HepG2 (cell line): ENCODE measurements around the gene TCERG1L.

Experiments
- ELF3 ChIP-seq: IDR thresholded peaks from 2 replicates; pipeline ENCODE4 v1.6.1; 2016; ENCODE audit warnings: missing genetic modification reagents, missing compliant biosample characterization
- GTF2F1 ChIP-seq: fragments of 150-350 bp; IDR thresholded peaks from 2 replicates; pipeline ENCODE4 v1.6.1; 2014; ENCODE audit warnings: low read length
- MTA3 ChIP-seq: sonication (generic); formaldehyde crosslinking; IDR thresholded peaks from 2 replicates; pipeline ENCODE4 v1.4.0; 2020; ENCODE audit warnings: missing genetic modification reagents
- POLR2A ChIP-seq, 2 experiments: IDR thresholded peaks; 2 replicates each; pipeline ENCODE4 v1.6.1; 2011; ENCODE audit warnings: low read depth in 2 of 2, low read length in 2 of 2, mild to moderate bottlenecking in 1 of 2, moderate library complexity in 1 of 2; ENCODE audit not compliant: insufficient read depth in 1 of 2
- RXRA ChIP-seq: sonication (generic); formaldehyde crosslinking; IDR thresholded peaks from 2 replicates; pipeline ENCODE4 v1.5.1; 2020; ENCODE audit warnings: missing genetic modification reagents
- ZNF766 ChIP-seq: sonication (generic); formaldehyde crosslinking; IDR thresholded peaks from 2 replicates; pipeline ENCODE4 v1.5.0; 2020; ENCODE audit warnings: missing genetic modification reagents, borderline replicate concordance
- ZNF780A ChIP-seq: sonication (generic); formaldehyde crosslinking; IDR thresholded peaks from 2 replicates; pipeline ENCODE4 v1.8.0; 2022; ENCODE audit warnings: mild to moderate bottlenecking, missing genetic modification reagents, moderate library complexity
- TF ChIP-seq, protein P1 (sequence below): IDR thresholded peaks from 2 replicates; pipeline ENCODE4 v1.6.1; 2016; ENCODE audit warnings: missing genetic modification reagents, missing compliant biosample characterization
- TF ChIP-seq, protein P2 (sequence below): IDR thresholded peaks from 2 replicates; pipeline ENCODE4 v1.6.1; 2012; ENCODE audit warnings: low read length, improper control_type of control experiment
- TF ChIP-seq, protein P3 (sequence below): sonication (generic); formaldehyde crosslinking; IDR thresholded peaks from 2 replicates; pipeline ENCODE4 v1.8.0; 2022; ENCODE audit warnings: mild to moderate bottlenecking, missing genetic modification reagents; ENCODE audit not compliant: insufficient replicate concordance
- TF ChIP-seq, protein P4 (sequence below): sonication (generic); formaldehyde crosslinking; IDR thresholded peaks from 2 replicates; pipeline ENCODE4 v1.5.0; 2020; ENCODE audit warnings: missing genetic modification reagents

DNA sequence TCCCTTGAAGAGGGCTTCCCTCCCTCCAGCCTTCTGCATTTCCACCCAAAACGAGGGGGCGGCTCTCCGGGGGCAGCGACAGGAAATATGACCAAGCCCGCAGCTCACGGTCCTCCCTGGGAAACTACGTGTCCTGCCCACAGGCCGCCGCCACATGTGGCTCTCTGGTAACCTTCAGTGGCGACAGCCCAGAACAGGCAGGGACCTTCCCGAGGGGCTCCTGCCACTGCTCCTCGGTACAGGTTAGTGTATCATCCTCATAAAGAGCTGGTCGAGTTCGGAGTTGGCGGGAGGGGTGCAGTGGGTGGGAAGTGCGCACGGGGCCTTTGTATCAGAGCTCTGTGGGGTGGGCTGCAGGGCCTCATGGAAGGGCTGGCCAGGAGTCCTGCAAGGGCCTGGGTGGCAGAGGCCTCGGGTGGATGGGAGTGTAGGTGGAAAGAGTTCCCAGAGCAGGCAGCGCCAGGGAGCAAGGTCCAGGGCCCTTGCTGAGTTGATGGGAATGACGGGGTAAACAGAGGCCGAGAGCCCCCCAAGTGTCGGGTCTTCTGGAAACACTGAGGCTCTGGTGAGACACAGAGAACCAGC lies 66.0 kb downstream of the TCERG1L start:
- TF ChIP-seq POLR2A (IDR thresholded peaks at IDR 0.05; ENCODE audit: insufficient read depth in 1 of 2, low read depth in 2 of 2, low read length in 2 of 2) (no peak), GTF2F1 (no peak), MTA3 (no peak), RXRA (CRISPR knock-in tag) (no peak), ELF3 (CRISPR knock-in tag) (no peak), ZNF780A (CRISPR knock-in tag) (no peak), ZNF766 (CRISPR knock-in tag) (no peak)
- TF ChIP-seq, protein P1, sequence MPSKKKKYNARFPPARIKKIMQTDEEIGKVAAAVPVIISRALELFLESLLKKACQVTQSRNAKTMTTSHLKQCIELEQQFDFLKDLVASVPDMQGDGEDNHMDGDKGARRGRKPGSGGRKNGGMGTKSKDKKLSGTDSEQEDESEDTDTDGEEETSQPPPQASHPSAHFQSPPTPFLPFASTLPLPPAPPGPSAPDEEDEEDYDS (CRISPR knock-in tag) = no peak
- TF ChIP-seq, protein P2, sequence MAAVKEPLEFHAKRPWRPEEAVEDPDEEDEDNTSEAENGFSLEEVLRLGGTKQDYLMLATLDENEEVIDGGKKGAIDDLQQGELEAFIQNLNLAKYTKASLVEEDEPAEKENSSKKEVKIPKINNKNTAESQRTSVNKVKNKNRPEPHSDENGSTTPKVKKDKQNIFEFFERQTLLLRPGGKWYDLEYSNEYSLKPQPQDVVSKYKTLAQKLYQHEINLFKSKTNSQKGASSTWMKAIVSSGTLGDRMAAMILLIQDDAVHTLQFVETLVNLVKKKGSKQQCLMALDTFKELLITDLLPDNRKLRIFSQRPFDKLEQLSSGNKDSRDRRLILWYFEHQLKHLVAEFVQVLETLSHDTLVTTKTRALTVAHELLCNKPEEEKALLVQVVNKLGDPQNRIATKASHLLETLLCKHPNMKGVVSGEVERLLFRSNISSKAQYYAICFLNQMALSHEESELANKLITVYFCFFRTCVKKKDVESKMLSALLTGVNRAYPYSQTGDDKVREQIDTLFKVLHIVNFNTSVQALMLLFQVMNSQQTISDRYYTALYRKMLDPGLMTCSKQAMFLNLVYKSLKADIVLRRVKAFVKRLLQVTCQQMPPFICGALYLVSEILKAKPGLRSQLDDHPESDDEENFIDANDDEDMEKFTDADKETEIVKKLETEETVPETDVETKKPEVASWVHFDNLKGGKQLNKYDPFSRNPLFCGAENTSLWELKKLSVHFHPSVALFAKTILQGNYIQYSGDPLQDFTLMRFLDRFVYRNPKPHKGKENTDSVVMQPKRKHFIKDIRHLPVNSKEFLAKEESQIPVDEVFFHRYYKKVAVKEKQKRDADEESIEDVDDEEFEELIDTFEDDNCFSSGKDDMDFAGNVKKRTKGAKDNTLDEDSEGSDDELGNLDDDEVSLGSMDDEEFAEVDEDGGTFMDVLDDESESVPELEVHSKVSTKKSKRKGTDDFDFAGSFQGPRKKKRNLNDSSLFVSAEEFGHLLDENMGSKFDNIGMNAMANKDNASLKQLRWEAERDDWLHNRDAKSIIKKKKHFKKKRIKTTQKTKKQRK = no peak
- TF ChIP-seq, protein P3, sequence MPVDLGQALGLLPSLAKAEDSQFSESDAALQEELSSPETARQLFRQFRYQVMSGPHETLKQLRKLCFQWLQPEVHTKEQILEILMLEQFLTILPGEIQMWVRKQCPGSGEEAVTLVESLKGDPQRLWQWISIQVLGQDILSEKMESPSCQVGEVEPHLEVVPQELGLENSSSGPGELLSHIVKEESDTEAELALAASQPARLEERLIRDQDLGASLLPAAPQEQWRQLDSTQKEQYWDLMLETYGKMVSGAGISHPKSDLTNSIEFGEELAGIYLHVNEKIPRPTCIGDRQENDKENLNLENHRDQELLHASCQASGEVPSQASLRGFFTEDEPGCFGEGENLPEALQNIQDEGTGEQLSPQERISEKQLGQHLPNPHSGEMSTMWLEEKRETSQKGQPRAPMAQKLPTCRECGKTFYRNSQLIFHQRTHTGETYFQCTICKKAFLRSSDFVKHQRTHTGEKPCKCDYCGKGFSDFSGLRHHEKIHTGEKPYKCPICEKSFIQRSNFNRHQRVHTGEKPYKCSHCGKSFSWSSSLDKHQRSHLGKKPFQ (CRISPR knock-in tag) = no peak
- TF ChIP-seq, protein P4, sequence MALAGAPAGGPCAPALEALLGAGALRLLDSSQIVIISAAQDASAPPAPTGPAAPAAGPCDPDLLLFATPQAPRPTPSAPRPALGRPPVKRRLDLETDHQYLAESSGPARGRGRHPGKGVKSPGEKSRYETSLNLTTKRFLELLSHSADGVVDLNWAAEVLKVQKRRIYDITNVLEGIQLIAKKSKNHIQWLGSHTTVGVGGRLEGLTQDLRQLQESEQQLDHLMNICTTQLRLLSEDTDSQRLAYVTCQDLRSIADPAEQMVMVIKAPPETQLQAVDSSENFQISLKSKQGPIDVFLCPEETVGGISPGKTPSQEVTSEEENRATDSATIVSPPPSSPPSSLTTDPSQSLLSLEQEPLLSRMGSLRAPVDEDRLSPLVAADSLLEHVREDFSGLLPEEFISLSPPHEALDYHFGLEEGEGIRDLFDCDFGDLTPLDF (CRISPR knock-in tag) = no peak
